T-helper 1 cell (primary cell): Measurements from ENCODE around the gene TFF3.
A peak's percentile ranks its signal among the peaks of the same experiment; 100 is the strongest.

Source experiments
- DNase-seq, 5 donors: peaks; one replicate each; pipeline ENCODE4 v3.0.0-alpha.2; 2012 to 2020

Gene TFF3

DNA sequence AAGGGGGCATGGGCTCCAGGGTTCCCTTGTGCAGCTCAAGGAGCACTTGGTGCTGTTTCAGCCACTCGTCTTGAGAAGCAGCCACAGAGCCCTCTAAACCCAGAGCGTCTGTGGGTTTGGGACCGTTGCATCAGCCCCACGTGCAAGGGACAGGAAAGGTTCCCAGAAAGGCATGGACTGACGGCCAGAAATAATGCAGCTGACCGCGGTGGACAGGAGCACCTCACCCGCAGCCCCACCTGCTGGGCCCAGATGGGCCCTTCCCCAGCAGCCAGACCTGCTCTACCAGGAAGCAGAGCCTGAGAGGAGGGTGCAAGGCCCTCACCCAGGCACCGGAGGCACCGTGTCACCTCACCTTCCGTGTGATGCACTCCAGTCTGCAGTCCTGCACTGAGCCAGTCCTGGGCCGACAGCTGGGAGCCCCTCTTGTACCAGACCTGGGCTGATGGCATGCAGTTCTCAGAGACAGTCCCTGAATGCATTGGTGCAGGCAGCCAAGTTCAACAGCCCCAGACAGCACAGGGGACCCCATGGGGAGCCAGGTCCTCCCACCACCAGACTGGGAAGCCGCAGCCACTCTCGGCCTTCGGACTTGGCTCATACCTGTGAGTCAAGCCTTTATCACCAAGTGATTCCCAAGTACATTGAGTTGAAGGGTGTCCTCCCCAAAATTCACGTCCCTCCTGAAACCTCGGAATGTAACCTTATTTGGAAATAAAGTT lies 4.8 kb upstream of the TFF3 start:
- DNase-seq = no peak

DNA sequence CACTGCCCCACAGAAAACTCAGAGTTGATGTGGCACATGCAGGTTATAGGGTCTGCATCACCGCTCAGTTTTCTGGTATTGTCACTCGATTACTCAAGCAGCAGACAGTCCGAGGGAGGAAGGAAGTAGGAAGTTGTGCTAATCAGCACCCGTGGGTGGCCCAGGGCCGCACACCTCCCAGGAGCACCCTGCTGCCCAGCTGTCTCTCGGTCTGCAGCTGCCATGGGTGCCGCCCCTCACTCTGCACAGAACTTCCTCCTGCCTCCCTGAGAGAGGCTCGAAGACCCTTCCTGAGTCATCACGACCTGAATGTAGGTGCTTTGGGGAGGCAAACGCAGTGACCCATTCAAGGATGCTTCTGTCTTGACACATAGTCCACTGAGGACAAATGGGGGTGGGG lies 4.2 kb upstream of the TFF3 start:
- no peak for DNase-seq

DNA sequence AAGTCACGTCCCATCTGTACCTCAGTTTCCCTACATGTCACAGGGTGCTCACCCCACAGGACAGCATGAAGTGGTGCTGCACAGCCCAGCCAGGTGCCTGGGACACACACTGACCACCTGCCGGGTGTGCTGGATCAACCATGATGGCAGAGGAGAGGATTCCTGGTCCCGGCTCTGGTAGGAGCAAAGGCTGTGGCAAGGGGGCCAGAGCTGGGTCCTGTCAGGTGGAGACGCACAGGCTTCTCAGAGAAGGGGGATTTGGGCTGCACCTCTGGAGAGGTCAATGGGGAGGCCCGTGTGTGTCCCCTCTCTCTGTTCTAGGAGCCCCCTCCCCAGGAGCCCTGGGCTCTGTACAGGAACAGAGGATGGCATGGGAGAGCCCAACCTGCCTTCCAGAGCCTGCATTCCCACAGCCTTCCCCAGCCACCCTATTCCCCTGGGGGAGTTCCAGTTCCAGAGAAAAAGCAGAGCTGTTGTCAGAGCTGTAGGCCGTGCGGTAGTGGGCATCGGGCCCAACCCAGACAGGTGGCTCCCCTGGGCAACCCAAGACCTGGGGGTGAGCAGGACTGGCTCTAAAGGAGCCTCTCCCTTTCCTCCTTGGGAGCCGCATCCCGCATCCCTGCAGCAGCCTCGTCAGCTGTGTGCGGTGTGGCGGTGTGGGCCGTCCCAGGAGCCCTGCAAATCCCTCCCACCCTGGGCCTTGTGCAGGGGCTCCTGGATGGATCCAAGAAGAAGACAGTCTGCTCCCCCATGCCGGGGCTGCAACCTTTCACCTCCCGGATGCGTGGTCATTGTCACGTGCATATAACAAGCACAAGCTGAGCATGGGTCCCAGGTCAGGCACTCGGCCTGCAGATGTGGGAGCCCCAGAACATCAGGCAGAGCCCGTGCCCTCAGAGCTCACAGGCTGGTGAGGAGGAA lies 2.9 kb upstream of the TFF3 start:
- DNase-seq = no peak

DNA sequence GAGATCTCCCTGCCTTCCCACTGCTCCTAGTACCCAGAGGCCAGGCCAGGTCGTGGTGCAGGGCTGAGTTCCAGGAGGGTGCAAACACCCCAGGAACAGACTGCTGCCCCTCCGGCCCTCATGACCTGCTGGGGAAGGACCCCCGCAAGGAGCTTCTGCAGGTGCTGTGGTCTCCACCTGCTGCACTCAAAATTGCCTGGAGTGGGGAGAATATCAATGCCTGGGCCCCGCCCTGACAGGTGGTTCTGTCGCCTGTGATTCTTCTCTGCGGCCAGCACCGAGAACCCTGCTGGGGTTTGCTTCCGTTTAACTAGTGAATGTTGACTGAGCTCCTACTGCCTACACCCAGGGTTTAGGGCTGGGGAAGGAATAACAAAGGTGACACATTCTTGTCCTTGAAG lies 2.1 kb upstream of the TFF3 start:
- no peak for DNase-seq

DNA sequence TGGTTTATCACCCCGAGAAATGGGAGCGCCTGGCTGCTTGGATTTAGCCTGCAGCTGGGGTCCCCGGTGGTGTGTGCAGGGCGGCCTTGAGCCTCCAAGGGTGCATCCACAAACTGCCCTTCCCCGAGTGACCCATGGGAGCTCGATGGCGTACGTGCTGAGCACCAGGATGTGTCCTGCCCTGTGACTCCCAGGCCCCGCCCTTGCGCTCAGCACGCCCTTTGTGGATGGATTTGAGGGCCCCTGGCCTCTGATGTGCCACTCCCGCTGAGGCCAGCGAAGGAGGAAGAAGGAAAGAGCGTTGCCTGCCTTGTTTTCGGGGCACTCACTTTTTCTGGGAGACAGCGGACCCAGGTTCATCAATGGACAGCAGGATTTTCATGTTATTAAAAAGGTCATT lies 1.7 kb upstream of the TFF3 start:
- DNase-seq = no peak

DNA sequence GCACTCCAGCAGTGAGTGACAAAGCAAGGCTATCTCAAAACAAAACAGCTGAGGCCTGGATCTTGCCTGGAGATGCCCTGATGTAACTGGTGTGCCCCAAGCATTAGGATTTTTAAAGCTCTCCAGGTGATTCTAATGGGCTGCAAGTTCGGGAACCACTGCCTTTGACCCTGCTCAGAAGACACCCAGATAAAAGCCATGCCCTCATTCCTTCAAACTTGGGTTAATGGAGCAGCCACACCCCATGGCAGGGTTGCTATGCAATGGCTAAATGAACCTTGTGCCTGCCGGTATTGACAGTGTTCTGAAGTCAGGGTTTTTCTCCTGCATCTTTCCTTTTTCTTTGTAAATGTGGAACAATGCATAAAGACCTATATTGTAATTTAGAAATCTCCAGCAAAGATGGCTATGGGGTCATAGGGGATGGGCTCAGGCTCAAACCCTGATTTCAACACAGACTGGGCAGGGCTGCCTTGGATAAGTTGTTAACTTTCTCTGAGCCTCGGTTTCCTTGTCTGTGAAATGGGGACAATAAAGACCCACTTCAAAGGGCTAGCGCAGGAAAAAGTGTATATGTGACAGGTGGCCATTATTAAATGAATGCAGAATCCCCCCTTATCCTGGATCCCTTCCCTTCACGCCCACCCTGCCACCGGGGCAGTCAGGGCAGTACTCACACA lies 453 bp downstream of the TFF3 start:
- DNase-seq = no peak

DNA sequence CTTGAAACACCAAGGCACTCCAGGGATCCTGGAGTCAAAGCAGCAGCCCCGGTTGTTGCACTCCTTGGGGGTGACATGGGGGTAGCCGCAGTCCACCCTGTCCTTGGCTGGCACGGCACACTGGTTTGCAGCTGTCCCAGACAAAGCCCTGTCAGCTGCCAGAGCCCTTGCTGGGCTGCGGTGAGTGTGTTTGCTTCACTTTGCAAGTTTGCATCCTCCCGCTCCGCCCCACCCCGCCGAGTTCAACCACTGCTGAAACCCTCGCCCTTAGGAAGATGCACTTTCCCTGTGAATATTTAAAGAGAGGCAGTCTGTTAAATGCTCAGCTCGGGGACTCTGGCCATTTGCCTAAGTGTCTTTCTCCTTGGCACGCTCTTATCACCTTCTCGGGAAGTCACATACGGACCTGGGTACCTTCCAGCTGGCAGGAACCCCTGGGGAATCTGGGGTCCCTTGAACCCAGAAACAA lies 1.7 kb downstream of the TFF3 start:
- no peak for DNase-seq

DNA sequence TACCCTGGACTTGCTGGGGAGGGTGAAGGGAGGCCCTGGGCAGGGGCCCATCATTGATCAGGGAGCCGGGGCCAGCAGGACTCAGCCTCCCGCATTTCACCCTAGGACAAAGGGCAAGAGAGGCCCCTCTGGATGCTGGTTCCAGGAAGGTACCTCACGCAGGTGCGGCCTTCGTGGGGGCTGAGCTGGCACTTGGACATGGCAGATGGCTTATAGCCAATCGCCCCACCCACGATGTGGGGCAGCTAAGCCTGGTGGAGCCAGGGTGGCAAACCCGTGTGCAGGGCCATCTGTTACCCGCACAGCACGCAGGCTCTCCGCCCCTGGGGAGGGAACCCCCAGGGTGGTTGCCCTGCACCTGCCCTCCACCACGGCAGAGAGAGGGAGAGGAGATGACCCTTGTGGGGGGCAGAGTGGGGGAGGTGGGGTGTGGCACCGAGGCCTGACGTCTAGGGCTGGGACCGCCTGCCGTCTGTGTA lies 2.5 kb downstream of the TFF3 start:
- DNase-seq = no peak

DNA sequence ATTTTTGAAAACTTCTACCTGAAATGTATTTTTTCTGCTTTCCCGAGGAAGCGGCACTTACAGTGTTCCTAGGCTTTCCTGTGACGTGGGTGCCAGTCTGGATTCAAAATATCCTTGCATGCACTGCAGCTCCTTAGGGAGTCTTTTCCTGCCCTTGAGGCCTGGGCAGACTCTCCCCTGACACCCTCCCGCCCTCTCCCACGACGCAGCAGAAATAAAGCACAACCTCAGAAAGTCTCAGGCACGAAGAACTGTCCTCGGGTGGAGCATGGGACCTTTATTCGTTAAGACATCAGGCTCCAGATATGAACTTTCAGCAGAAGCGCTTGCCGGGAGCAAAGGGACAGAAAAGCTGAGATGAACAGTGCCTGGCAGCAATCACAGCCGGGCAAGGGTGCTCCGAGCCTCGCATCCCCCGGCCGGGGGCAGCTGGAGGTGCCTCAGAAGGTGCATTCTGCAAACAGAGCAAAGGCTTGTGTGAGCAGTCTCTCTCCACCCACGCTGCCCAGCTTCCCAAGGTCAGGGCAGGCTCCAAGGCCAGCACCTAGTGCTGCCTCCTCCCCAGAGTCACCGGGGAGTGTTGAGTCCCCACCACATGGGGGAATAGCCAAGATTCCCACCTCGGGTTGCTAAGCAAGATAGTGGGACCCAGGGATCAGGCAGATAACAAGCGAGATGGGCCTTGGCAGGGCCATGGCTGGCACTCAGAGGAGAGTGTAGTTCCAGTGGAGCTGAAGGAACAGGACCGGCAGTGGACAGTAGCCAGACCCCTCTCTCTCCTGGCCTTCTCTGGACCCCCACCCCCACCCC lies 3.2 kb downstream of the TFF3 start:
- DNase-seq = no peak

DNA sequence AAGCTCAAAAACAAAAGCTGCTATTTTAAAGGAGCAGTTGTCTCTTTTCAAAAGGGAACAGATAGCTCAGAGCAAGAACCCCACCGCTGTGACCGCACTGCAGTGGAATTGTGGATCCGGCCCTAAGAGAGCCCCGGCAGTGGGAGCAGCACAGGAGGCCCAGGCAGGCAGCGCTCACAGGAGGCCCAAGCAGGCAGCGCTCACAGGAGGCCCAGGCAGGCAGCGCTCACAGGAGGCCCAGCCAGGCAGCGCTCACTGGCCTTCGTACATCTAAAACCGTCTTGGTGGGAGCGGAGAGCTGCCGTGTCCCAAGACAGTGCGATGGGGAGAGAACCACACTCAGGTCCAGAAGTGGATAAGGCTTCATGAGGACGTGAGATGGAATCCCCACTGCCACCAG lies 4.0 kb downstream of the TFF3 start:
- no peak for DNase-seq

DNA sequence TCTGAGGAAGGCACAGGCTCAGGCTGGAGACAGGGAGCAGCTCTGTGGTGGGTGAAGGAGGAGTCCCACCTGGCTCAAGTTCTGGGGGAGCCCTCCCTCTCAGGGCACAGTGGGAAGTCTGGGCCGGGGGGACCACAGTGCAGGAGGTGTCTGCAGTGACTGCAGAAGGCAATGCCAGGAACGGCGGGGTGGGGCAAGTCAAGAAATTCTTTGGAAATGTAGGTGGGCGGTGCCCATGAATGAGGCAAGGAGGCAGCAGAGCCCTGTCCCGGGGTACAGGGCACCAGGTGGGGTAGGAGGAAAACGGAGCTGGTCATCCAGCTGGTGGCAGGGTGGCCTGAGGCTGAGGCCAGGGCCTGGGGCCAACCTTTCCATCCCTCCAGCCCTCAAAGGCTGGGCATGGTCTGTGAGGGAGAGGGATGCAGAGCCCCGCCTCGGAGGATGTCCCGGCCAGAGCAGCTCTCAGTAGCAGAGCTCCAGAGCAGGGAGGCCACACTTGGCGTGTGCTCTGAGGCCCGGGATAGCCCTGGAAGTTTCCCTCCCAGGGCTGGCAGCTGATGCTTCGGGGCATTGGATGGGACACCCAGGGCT lies 4.7 kb downstream of the TFF3 start:
- DNase-seq = peak in 1 of 5 donors; percentile 4

DNA sequence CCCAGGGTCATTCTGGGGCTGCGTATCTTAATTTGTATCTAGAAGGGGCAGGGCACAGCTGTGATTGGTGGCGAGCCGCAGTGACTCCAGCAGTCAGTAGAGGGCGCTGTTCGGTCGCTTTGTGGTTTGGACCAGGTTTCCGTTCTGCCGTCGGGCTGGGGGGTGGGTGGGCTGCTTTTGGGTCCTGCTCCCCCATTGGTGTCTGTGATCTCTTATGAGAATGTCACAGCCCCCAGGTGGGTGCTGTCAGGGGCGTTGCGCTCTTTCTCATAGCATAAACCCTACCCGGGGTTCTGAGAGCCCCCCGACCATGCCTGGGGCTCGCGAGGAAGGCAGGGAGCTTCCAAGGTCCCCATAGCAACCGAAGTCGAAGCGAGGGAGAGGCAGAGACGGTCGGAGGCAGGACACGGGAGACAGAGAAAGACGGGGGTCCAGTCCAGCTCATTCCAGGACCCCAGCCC lies 5.4 kb downstream of the TFF3 start:
- DNase-seq = peak; percentile 36 to 65 (median 51)

DNA sequence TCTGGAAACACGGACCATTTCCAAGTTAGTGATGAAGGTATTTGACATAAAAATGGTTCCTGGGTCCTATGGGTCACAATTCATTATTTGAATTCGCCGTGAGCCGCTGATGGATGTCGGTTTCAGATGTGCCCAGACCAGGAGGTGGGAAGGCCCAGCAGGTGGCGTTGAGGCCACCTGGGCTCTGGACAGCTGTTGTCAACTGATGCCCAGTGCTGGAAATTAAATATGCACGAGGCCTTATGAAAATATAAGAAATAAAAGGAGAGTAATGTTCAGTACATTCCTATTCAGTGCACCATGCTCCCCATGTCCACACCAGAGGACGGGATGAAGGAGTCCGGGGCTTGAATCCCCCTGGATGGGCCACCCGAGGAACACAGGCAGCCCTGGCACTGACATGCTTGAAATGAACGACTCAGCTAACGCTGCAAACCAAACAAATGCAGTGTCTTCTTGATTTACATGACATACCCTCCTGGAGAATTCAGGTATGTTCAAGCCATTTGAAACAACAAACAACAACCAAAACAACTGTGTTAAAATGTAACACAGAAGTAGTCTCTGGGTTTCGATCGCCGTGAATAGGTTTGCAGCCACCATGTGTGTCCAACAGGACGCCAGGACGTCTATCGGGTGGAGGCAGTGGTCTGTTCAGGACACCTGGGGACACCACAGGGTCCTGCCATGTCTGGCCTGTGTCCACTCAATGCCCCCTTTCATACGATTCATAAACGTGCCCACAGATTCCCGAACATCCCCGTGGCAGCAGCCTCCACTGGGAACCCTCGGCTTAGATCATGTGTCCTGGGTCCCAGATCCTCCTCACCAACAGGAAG lies 6.1 kb downstream of the TFF3 start:
- DNase-seq = no peak

DNA sequence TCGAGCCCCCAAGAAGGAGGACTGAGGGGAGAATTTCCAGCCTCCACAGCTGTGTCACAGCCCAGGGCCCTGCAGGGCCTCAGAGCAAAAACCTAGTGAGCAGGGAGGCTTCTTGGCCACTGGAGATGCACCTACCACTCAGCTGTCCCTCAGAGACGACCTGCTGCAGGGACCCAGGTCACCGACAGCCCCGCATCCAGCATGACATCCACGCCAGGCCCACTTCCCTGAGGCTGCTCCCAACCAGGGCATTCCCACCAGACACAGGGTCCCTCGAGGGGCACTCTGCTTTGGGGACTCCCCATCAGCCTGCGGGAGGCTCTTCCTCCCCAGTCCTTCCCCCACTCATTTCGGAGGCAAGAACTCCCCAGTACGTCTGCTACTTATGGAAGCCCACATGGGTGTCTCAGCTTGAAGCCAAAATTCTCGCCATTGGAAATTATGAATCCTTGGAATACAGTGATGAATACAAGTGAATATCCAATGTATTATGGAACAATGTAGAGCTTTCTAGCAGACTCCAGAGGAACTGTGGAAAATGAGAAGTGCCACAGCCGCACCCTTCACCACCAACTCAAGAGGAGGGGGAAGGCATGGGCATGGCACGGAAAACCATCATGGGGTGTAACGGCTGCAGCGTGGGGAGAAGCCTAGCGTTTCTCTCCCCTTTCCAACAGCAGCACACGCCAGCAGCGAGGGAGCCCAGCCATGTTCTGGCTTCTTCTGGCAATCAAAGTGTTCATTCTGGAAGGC lies 6.9 kb downstream of the TFF3 start:
- DNase-seq = no peak

DNA sequence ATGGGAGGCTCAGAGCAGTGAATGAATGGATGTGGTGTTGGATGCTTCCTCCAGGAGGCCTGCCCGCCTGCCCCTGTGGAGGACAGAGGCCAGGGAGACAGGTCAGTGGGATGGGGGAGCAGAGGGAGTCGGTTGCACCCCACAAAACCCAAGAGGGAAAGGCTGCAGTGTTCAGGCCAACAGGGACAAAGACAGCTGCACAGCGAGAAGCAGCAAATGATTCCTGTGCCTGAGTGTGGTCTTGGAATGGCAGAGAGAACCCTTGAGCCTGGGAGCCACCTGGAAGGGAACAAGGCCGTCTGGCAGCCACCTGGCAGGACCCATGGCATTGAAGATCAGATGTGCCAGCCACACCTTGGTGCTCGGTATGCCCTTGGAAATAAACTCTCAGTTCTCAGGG lies 8.1 kb downstream of the TFF3 start:
- no peak for DNase-seq

DNA sequence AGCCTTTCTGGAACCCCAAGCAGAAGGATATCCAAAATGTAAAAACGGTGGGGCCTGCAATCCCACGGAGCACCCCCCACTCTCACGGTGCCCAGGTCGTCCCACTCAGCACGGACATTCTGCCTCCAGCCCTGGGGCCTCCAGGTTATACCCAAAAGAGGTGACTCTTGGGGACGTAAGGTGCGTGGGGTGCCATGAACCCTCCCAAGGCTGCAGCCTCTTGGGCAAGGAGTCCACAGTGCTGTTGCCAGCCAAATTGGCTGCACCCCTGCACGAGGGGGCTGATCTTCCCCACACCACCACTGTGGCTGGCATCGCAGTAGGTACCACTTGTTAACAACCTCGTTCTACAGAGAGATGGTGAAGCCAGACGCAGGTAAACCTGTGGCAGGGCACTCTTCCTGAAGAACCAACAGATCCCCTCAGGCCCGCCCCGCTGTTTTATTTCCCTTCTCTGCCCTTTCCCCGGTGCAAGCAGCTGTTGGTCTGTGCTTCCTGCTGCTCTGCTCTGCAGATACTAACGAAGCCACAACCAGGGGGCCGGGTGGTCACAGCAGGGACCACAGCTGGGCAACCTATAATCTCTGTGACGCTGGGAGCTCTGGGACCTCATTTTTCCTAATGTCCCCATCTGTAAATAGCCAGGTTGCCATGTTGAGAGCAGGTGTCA lies 8.7 kb downstream of the TFF3 start:
- no peak for DNase-seq

DNA sequence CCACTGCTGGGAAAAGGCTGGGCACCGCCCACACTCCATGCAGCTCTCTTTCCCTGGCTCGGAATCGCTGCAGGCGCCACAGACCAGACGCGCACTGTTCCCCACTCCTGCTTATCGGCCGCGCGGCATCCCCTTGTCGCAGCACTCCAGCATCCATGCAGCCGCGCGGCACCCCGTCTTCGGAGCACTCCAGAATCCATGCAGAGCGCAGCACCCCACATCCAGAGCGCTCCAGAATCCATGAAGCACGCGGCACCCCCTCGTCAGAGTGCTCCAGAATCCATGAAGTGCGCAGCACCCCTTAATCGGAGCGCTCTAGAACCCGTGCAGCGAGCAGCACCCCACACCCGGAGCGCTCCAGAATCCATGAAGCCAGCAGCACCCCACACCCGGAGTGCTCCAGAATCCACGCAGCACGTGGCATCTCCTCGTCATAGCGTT lies 9.5 kb downstream of the TFF3 start:
- no peak for DNase-seq

DNA sequence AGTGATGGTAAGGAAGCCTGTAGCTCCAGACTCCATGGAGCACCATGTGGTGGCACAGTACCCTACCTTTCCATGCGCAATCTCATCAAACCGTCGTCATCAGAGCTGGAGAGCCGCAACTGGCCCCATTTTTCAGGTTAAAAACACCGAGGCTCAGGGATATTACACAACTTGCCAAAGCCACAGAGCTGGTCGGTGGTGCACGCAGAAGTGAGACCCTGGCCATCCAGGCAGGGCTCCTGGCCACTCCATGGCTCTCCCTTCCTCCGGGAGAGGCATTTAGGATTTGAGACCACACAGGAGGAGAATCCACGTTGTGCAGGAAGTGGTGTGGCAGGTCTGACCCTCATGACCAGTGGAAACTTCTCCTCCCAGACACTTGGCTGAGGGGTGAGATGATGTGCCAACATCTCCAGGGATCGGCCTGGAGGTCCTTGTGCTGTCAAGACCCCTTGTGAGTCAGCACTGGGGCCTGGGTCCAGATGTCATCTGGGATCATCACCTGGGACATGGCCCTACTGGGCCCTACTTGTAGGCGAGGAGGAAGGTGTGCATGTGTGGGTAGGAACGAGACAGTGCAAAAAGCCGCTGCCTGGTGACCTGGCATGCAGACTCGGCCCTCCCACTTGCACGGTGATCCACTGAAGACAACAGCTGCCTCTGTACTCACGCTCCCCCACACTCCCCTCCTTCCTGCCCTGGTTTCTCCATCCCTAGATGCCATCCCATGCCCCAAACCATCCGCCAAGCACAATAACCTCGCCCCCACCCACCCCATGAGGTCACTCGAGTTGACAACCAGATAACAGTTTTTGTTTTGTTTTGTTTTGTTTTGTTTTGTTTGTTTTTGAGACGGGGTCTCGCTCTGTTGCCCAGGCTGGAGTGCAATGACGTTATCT lies 10.4 kb downstream of the TFF3 start:
- no peak for DNase-seq
